GM12878 (cell line): ENCODE results near the gene TARDBP. TPM values are rescaled to one million over a fixed set of nuclear protein-coding genes. Genes with fewer than 3 reads are reported as not detected.

Experiments used
- ATAC-seq: fragments of 200-7000 bp; cut with Tn5 transposase; 3 replicates; pipeline ENCODE4 v1.9.1; 2020; ENCODE audit warnings: mild to moderate bottlenecking, moderate library complexity
- BruUV-seq: library from RNA; stranded (reverse); fragments of 400-500 nt; replicated peaks from 2 replicates; lab custom pipeline; 2021; lab: Mats Ljungman, UMichigan
- CTCF ChIA-PET: fragments of 300-600 bp; sonication (Branson Sonifier 250); formaldehyde crosslinking; extraction: SDS; loops from one replicate; lab custom pipeline; 2021; ENCODE audit warnings: inconsistent platforms; lab: Yijun Ruan, JAX
- POLR2A ChIA-PET: fragments of 350-600 bp; formaldehyde crosslinking; extraction: SDS; loops from one replicate; lab custom pipeline; 2021; ENCODE audit warnings: inconsistent platforms; lab: Charles Lee
- RAD21 ChIA-PET: fragments of 300-600 bp; sonication (Branson Sonifier 250); formaldehyde crosslinking; loops from one replicate; lab custom pipeline; 2023; ENCODE audit warnings: antibody characterized with exemption; ENCODE audit not compliant: unreplicated experiment; lab: Charles Lee
- SMC1A ChIA-PET: fragments of 300-600 bp; sonication (Branson Sonifier 250); formaldehyde crosslinking; loops from one replicate; lab custom pipeline; 2023; ENCODE audit not compliant: unreplicated experiment, uncharacterized antibody; lab: Charles Lee
- DNase-seq: peaks from one replicate; pipeline ENCODE4 v3.0.0-alpha.2; 2011; ENCODE audit warnings: low read depth, low spot score
- FAIRE-seq: peaks from 3 replicates; lab custom pipeline; 2011; peaks lifted over from hg19 to GRCh38; lab: Jason Lieb, UNC
- H2AFZ ChIP-seq: 2 replicates; pipeline ENCODE4 v1.6.0; 2011; ENCODE audit warnings: low read depth, low read length, control low read depth; ENCODE audit not compliant: control insufficient read depth
- H3K27ac ChIP-seq: 2 replicates; pipeline ENCODE4 v1.5.1; 2011; ENCODE audit warnings: control low read depth; ENCODE audit not compliant: control insufficient read depth, insufficient read depth
- H3K27me3 ChIP-seq, 2 experiments: replicated peaks in 1 of 2; 2 replicates each; pipeline versions ENCODE4 v1.6.0 to v1.6.1; 2011; ENCODE audit warnings: low read length in 1 of 2; ENCODE audit not compliant: control insufficient read depth in 2 of 2, insufficient read depth in 2 of 2
- H3K36me3 ChIP-seq, 2 experiments: 2 replicates each; pipeline ENCODE4 v1.5.1; 2011; ENCODE audit warnings: low read length in 1 of 2; ENCODE audit not compliant: control insufficient read depth in 2 of 2, insufficient read depth in 2 of 2
- H3K4me1 ChIP-seq: 2 replicates; pipeline ENCODE4 v1.6.1; 2011; ENCODE audit warnings: mild to moderate bottlenecking, low read length, moderate library complexity, mixed read lengths; ENCODE audit not compliant: control insufficient read depth, insufficient read depth
- H3K4me2 ChIP-seq: 2 replicates; pipeline ENCODE4 v1.6.0; 2011; ENCODE audit warnings: control low read depth; ENCODE audit not compliant: control insufficient read depth, insufficient read depth
- H3K4me3 ChIP-seq: fragments of 200-600 bp; sonication (generic); 2 replicates; pipeline ENCODE4 v1.5.1; 2016
- H3K79me2 ChIP-seq: 2 replicates; pipeline ENCODE4 v1.6.0; 2011; ENCODE audit warnings: low read length; ENCODE audit not compliant: control insufficient read depth, insufficient read depth
- H3K9ac ChIP-seq: 2 replicates; pipeline ENCODE4 v1.8.0; 2011; ENCODE audit warnings: low read length, control low read depth, mixed read lengths; ENCODE audit not compliant: control insufficient read depth, insufficient read depth
- H3K9me3 ChIP-seq: replicated peaks from 3 replicates; pipeline ENCODE4 v1.5.1; 2011; ENCODE audit warnings: mild to moderate bottlenecking, low read length; ENCODE audit not compliant: control insufficient read depth, insufficient read depth
- H4K20me1 ChIP-seq: 2 replicates; pipeline ENCODE4 v1.6.0; 2011; ENCODE audit not compliant: control insufficient read depth, insufficient read depth
- BACH1 ChIP-seq: fragments of 450-650 bp; IDR thresholded peaks from 2 replicates; pipeline ENCODE4 v1.6.1; 2017; ENCODE audit warnings: mild to moderate bottlenecking, borderline replicate concordance
- CEBPB ChIP-seq, 2 experiments: fragments of 150-350 bp in 1 of 2; IDR thresholded peaks; 2 replicates each; pipeline ENCODE4 v1.6.1; 2012 to 2014; ENCODE audit warnings: low read depth in 2 of 2, low read length in 2 of 2, borderline replicate concordance in 1 of 2, inconsistent platforms in 1 of 2
- EZH2 ChIP-seq: IDR thresholded peaks from 2 replicates; pipeline ENCODE4 v1.6.1; 2012; ENCODE audit warnings: low read depth, mild to moderate bottlenecking, control low read depth, inconsistent platforms, low read length, borderline replicate concordance; ENCODE audit not compliant: control insufficient read depth
- FOXM1 ChIP-seq: IDR thresholded peaks from 2 replicates; pipeline ENCODE4 v1.6.1; 2012; ENCODE audit warnings: low read depth, mild to moderate bottlenecking, inconsistent platforms, low read length, moderate library complexity
- LARP7 ChIP-seq: fragments of 450-650 bp; IDR thresholded peaks from 2 replicates; pipeline ENCODE4 v1.6.1; 2017; ENCODE audit warnings: mild to moderate bottlenecking
- MEF2A ChIP-seq: IDR thresholded peaks from 2 replicates; pipeline ENCODE4 v1.6.1; 2011; ENCODE audit warnings: low read depth, mild to moderate bottlenecking, low read length, moderate library complexity; ENCODE audit not compliant: insufficient read depth
- MYB ChIP-seq: fragments of 150-350 bp; IDR thresholded peaks from 2 replicates; pipeline ENCODE4 v1.6.1; 2014; ENCODE audit warnings: mild to moderate bottlenecking, low read depth, low read length, borderline replicate concordance
- MYC ChIP-seq: IDR thresholded peaks from 2 replicates; pipeline ENCODE4 v1.6.1; 2011; ENCODE audit warnings: mild to moderate bottlenecking, low read length, moderate library complexity, inconsistent platforms; ENCODE audit not compliant: insufficient read depth, insufficient replicate concordance, insufficient read length, severe bottlenecking
- NRF1 ChIP-seq: conservative IDR thresholded peaks from 2 replicates; pipeline ENCODE4 v1.6.1; 2011; ENCODE audit warnings: mild to moderate bottlenecking, low read depth, low read length, improper control_type of control experiment
- PAX8 ChIP-seq: fragments of 450-650 bp; IDR thresholded peaks from 2 replicates; pipeline ENCODE4 v1.6.1; 2017; ENCODE audit warnings: mild to moderate bottlenecking, moderate library complexity
- SMAD1 ChIP-seq: fragments of 450-650 bp; IDR thresholded peaks from 2 replicates; pipeline ENCODE4 v1.6.1; 2018; ENCODE audit warnings: mild to moderate bottlenecking, low read depth; ENCODE audit not compliant: partially characterized antibody
- SMAD5 ChIP-seq: IDR thresholded peaks from 2 replicates; pipeline ENCODE4 v1.6.1; 2016; ENCODE audit warnings: antibody characterized with exemption, low read depth
- SREBF1 ChIP-seq: IDR thresholded peaks from 2 replicates; pipeline ENCODE4 v1.6.1; 2012; ENCODE audit warnings: mild to moderate bottlenecking, low read length
- ZNF24 ChIP-seq: fragments of 450-650 bp; IDR thresholded peaks from 2 replicates; pipeline ENCODE4 v1.6.1; 2017; ENCODE audit warnings: antibody characterized with exemption, mild to moderate bottlenecking
- WGBS: methylation state at CpG from one replicate; pipeline ENCODE4 v1.1.6; 2016; ENCODE audit warnings: low lambda C conversion rate; ENCODE audit not compliant: insufficient replicate concordance, insufficient coverage; ENCODE audit errors: missing lambda C conversion rate; 5-methylcytosine and 5-hydroxymethylcytosine counted together
- in situ Hi-C: fragments of 300-500 bp; cut with MboI; formaldehyde crosslinking; loops from 9 replicates; pipeline ENCODE4 v1.14.3; 2018; ENCODE audit warnings: mixed read lengths
- intact Hi-C: fragments of 100-400 bp; cut with micrococcal nuclease; formaldehyde crosslinking; loops from one replicate; pipeline ENCODE4 v1.14.2; 2022; ENCODE audit not compliant: unreplicated experiment
- polyA plus RNA-seq, 11 experiments: library from polyadenylated mRNA; depleted of rRNA in 4 of 11; unstranded in 6 of 11; stranded (reverse) in 5 of 11; fragments of >200 nt; fragmentation: Nextera tagmentation in 4 of 11; fragmentation: Illumina TruSeq in 1 of 11; extraction: Ambion mirVana in 4 of 11; extraction: Trizol in 1 of 11; gene quantifications; 1 replicate in 1 of 11; 2 replicates in 10 of 11; pipeline versions ENCODE4 v1.2.1 to v1.2.3, GENCODE V29; 2011 to 2016; ENCODE audit warnings: inconsistent platforms in 2 of 11, missing spikeins in 2 of 11, low read depth in 1 of 11
- total RNA-seq, 4 experiments: library from RNA; depleted of rRNA in 3 of 4; stranded (reverse); fragments of >200 nt in 3 of 4; fragmentation: Illumina TruSeq in 1 of 4; extraction: Trizol in 1 of 4; gene quantifications; 2 replicates each; pipeline versions ENCODE4 v1.2.1 to v1.2.3, GENCODE V29; 2013 to 2021
- TF ChIP-seq, protein P1 (sequence below): IDR thresholded peaks from 2 replicates; pipeline ENCODE4 v1.6.1; 2012; ENCODE audit warnings: low read depth, low read length, improper control_type of control experiment

TARDBP gene
- total and polyA plus RNA-seq, 10 of the 15 experiments (the other 5 are each of a cell fraction or from before 2014, with no cell fraction given) = 55.6 to 318 (median 192) TPM

DNA sequence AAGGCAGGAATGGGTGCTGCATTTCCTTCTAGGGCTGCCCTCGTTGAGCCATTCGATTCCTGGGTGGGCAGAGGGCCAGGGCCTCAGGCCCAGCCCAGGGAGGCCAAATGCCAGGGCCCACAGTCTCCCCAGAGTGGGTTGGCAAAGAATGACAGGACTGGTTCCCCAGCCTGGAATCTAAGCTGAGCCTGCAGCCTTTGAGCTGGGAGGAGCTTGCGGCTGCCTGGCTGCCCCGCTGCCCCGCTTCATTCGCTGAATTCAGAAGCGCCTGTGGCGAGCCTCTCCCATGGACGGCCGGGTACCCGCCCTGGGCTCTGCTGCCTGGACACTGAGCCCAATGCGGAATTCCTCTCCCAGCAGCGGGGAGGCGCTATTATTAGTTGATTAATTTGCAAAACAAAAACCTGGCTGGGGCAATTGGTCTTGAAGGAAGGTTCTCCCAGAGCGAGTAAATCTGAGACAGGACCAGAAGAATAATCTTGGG lies 32.3 kb upstream of the TARDBP start:
- ChIA-PET POLR2A (interaction anchor here (1.1 kb wide), 1 partner anchor 12 kb away, joined by 3 read pairs; no protein-coding TSS in a partner anchor), CTCF (interaction anchor here (0.8 kb wide), 1 partner anchor 19 kb away, joined by 3 read pairs; no protein-coding TSS in a partner anchor)
- BruUV-seq = no TSS peak

DNA sequence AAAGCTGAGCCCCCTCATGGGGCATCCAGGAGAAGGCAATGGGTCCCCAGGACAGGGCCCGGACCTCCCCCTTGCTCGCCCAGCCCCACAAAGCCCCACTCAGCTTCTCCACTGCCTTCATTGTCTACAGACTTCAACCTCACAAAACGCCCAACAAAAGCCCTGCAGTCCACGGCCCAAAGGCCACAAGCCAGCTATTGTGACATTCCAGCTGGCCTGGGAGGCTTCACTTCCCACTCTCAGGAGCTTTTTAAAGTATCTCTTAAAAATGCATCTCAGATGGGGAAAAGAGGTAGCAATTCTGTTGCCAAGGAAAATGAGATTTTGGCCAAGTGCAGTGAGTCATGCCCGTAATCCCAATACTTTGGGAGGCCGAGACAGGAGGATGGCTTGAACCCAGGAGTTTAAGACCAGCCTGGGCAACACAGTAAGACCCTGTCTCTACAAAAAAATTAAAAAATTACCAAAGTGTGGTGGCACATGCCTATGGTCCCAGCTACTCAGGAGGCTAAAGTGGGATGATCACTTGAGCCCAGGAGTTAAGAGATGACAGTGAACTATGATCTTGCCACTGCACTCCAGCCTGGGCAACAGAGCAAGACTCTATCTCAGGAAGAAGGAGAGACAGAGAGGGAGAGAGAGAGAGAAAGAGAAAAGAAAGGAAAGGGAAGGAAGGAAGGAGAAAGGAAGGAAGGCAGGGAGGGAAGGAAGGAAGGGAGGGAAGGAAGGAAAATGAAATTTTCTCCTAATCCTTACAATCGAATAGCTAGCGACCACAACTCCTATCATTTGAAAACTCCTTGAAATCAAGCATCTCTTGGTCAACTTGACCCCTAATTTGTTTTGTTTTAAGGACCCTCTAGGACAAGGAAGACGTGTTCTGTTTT lies 31.4 kb upstream of the TARDBP start:
- intact Hi-C loops = no loop called here
- ChIA-PET RAD21 (interaction anchor here (1.3 kb wide), 1 partner anchor 13 kb away, joined by 3 read pairs; no protein-coding TSS in a partner anchor), CTCF (interaction anchor here (0.8 to 1.5 kb wide), 4 partner anchors 9 to 20 kb away, joined by 3 to 4 read pairs (median 3); no protein-coding TSS in a partner anchor), SMC1A (interaction anchor here (1.0 to 2.0 kb wide), 3 partner anchors 10 to 27 kb away, joined by 3 to 14 read pairs (median 4); no protein-coding TSS in a partner anchor), POLR2A (no interaction called here)
- in situ Hi-C loops = no loop called here
- no peak overlapping the region for H3K9ac ChIP-seq
- no peak for ATAC-seq
- H3K4me1 ChIP-seq = peaks cover 26% of the 10 kb centered on the region
- FAIRE-seq = no peak
- H3K4me2 ChIP-seq = no peak overlapping the region
- no peak overlapping the region for H3K27ac ChIP-seq
- DNase-seq = no peak
- no TSS peak for BruUV-seq
- H4K20me1 ChIP-seq = no peaks in the 10 kb centered on the region
- H3K79me2 ChIP-seq = no peaks in the 10 kb centered on the region
- H3K27me3 ChIP-seq = no peaks in the 10 kb centered on the region
- 60% methylated on average over 9 of the region's 9 CpGs for WGBS
- no peaks in the 10 kb centered on the region for H3K9me3 ChIP-seq
- H3K36me3 ChIP-seq = no peaks in the 10 kb centered on the region
- TF ChIP-seq BACH1 (no peak), FOXM1 (no peak), PAX8 (no peak), SMAD1 (no peak), EZH2 (no peak), CEBPB (IDR thresholded peaks at IDR 0.05; ENCODE audit: borderline replicate concordance in 1 of 2, low read depth in 2 of 2, low read length in 2 of 2) (no peak), MYC (no peak), SREBF1 (no peak), MEF2A (no peak), LARP7 (no peak), MYB (no peak), ZNF24 (no peak), SMAD5 (no peak)
- TF ChIP-seq, protein P1, sequence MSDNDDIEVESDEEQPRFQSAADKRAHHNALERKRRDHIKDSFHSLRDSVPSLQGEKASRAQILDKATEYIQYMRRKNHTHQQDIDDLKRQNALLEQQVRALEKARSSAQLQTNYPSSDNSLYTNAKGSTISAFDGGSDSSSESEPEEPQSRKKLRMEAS = no peak
- no peak overlapping the region for H3K4me3 ChIP-seq
- H2AFZ ChIP-seq = no peak overlapping the region

More for the DNA sequence above, 32.3 kb upstream of the TARDBP start:
- RAD21 ChIA-PET = no interaction called here
- no peak overlapping the region for H3K4me2 ChIP-seq
- TF ChIP-seq NRF1 = no peak
- WGBS = 32% methylated on average over 15 of the region's 15 CpGs
- ATAC-seq = no peak
- no peak overlapping the region for H3K9ac ChIP-seq
- SMC1A ChIA-PET = no interaction called here
- no peaks in the 10 kb centered on the region for H3K9me3 ChIP-seq
- FAIRE-seq = no peak
- H3K27me3 ChIP-seq = no peaks in the 10 kb centered on the region
- H3K4me3 ChIP-seq = no peak overlapping the region
- no peaks in the 10 kb centered on the region for H4K20me1 ChIP-seq
- no peak overlapping the region; the same call in 1 of the 2 replicates for H2AFZ ChIP-seq
- no peaks in the 10 kb centered on the region for H3K36me3 ChIP-seq
- no peak overlapping the region for H3K27ac ChIP-seq
- in situ Hi-C loops = no loop called here
- no peak for DNase-seq
- intact Hi-C loops = no loop called here
- no peaks in the 10 kb centered on the region for H3K79me2 ChIP-seq
- H3K4me1 ChIP-seq = peaks cover 23% of the 10 kb centered on the region
